ENCODE data around the gene ANKRD23. TPM values are rescaled to one million over a fixed set of nuclear protein-coding genes. Genes with fewer than 3 reads are reported as not detected.

ANKRD23 gene
- total and polyA plus RNA-seq, 12 donors, result 0.96 to 40.0 (median 14.5) TPM

- ATAC-seq (no peak), DNase-seq (no peak)
- Histone ChIP-seq H3K9me3 (no peaks in the 10 kb centered on the region), H3K27ac (no peak overlapping the region), H3K4me1 (peaks cover 18 to 83% (median 59%) of the 10 kb centered on the region in 9 donors), H3K4me3 (no peak overlapping the region), H3K36me3 (no peaks in the 10 kb centered on the region), H3K27me3 (peaks cover 0 to 15% (median 0%) of the 10 kb centered on the region in 7 donors)
- no peak for TF ChIP-seq CTCF (IDR thresholded peaks at IDR 0.05)
- WGBS, 2 donors, result 92 to 97% methylated on average over 23 of the region's 23 CpGs
- intact Hi-C loops (cut with DNase I), result no loop called here
Measured at GRCh38 chr2:96885432-96886347, 41.9 kb upstream of the ANKRD23 start.

- Histone ChIP-seq H3K4me1 (peaks cover 18 to 76% (median 52%) of the 10 kb centered on the region in 9 donors), H3K9me3 (no peaks in the 10 kb centered on the region), H3K4me3 (no peak overlapping the region), H3K27ac (peak overlapping the region in 2 of 10 donors; percentile 3 to 25), H3K27me3 (peaks cover 0 to 15% (median 0%) of the 10 kb centered on the region in 7 donors), H3K36me3 (no peaks in the 10 kb centered on the region)
- 76 to 77% methylated on average over 19 of the region's 19 CpGs for whole genome bisulfite sequencing, 2 donors
- no peak for TF ChIP-seq CTCF (IDR thresholded peaks at IDR 0.05)
- intact Hi-C loops (cut with DNase I), result no loop called here
- DNase-seq (no peak), ATAC-seq (peak in 3 of 8 donors; percentile 3 to 30 (median 4))
Measured at GRCh38 chr2:96884299-96885094, 40.7 kb upstream of the ANKRD23 start.

- H3K27ac ChIP-seq, result no peak overlapping the region
- no peak overlapping the region for H3K4me3 ChIP-seq
- H3K27me3 ChIP-seq, result peaks cover 0 to 15% (median 0%) of the 10 kb centered on the region in 7 donors
- WGBS, 2 donors, result 81 to 85% methylated on average over 9 of the region's 9 CpGs
- intact Hi-C loops (cut with DNase I), result no loop called here
- no peaks in the 10 kb centered on the region for H3K36me3 ChIP-seq
- DNase-seq, result no peak
- no peak for ATAC-seq
- H3K9me3 ChIP-seq, result no peaks in the 10 kb centered on the region
- peaks cover 15 to 66% (median 47%) of the 10 kb centered on the region in 9 donors for H3K4me1 ChIP-seq
- TF ChIP-seq CTCF (IDR thresholded peaks at IDR 0.05), result no peak
Measured at GRCh38 chr2:96883306-96883705, 39.5 kb upstream of the ANKRD23 start.

- H3K27me3 ChIP-seq, result peaks cover 0 to 15% (median 0%) of the 10 kb centered on the region in 7 donors
- intact Hi-C loops (cut with DNase I), result no loop called here
- TF ChIP-seq CTCF (IDR thresholded peaks at IDR 0.05), result no peak
- peak overlapping the region in 1 of 10 donors; percentile 41 for H3K27ac ChIP-seq
- no peaks in the 10 kb centered on the region for H3K9me3 ChIP-seq
- peaks cover 11 to 65% (median 43%) of the 10 kb centered on the region in 9 donors for H3K4me1 ChIP-seq
- 84 to 90% methylated on average over 8 of the region's 8 CpGs for WGBS, 2 donors
- DNase-seq (no peak), ATAC-seq (no peak)
- no peaks in the 10 kb centered on the region for H3K36me3 ChIP-seq
- no peak overlapping the region for H3K4me3 ChIP-seq
Measured at GRCh38 chr2:96882906-96883305, 39.1 kb upstream of the ANKRD23 start.
